ENCODE results near the gene DENND5B.

Gene DENND5B

GRCh38 chr12:31491241-31491794 is 99.6 kb downstream of the DENND5B start:
- Histone ChIP-seq H3K4me3 (replicated peaks; ENCODE audit: insufficient read depth, low read length) (no peak overlapping the region), H3K27me3 (ENCODE audit: insufficient read depth, poor library complexity, severe bottlenecking) (no peaks in the 10 kb centered on the region), H3K27ac (replicated peaks) (no peak overlapping the region)
- DNase-seq (ENCODE audit: low read depth in 1 of 2, low spot score in 1 of 2): no peak
- no peak for TF ChIP-seq GABPA (IDR thresholded peaks at IDR 0.05; ENCODE audit: low read depth)

DNA sequence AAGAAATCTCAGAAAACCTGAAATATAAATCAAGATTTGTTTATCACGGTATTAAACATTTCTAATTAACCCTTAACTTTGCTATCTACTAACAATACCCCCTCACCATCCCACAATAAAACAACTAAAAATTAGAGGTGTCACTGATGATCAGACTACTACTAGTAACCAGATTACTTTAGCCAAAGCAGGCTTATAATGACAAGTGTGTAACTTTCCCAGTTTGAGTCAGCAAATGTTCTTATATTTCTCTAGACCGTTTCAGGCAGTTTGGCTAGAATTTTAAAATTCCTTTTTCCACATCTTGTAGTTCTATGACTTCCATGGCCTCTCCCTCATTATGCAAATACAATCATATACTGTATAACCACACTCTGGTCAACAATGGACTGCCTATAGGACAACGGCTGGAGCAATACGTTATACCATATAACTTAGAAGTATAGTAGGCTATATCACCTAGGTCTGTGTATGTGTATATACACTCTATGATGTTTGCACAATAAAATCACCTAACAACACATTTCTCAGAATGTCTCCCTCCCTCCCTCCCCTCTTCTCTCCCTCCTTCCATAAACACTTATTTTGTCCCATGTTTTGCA is 102.1 kb downstream of the DENND5B start:
- no peak for TF ChIP-seq POLR2AphosphoS5 (IDR thresholded peaks at IDR 0.05; ENCODE audit: low read depth)
- TF ChIP-seq GABPA (IDR thresholded peaks at IDR 0.05; ENCODE audit: low read depth): no peak
- TF ChIP-seq, protein P1, sequence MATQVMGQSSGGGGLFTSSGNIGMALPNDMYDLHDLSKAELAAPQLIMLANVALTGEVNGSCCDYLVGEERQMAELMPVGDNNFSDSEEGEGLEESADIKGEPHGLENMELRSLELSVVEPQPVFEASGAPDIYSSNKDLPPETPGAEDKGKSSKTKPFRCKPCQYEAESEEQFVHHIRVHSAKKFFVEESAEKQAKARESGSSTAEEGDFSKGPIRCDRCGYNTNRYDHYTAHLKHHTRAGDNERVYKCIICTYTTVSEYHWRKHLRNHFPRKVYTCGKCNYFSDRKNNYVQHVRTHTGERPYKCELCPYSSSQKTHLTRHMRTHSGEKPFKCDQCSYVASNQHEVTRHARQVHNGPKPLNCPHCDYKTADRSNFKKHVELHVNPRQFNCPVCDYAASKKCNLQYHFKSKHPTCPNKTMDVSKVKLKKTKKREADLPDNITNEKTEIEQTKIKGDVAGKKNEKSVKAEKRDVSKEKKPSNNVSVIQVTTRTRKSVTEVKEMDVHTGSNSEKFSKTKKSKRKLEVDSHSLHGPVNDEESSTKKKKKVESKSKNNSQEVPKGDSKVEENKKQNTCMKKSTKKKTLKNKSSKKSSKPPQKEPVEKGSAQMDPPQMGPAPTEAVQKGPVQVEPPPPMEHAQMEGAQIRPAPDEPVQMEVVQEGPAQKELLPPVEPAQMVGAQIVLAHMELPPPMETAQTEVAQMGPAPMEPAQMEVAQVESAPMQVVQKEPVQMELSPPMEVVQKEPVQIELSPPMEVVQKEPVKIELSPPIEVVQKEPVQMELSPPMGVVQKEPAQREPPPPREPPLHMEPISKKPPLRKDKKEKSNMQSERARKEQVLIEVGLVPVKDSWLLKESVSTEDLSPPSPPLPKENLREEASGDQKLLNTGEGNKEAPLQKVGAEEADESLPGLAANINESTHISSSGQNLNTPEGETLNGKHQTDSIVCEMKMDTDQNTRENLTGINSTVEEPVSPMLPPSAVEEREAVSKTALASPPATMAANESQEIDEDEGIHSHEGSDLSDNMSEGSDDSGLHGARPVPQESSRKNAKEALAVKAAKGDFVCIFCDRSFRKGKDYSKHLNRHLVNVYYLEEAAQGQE (IDR thresholded peaks at IDR 0.05; ENCODE audit: insufficient replicate concordance, low read depth): no peak
- no peak for TF ChIP-seq SPI1 (IDR thresholded peaks at IDR 0.05; ENCODE audit: borderline replicate concordance, low read depth)
- TF ChIP-seq, protein P2, sequence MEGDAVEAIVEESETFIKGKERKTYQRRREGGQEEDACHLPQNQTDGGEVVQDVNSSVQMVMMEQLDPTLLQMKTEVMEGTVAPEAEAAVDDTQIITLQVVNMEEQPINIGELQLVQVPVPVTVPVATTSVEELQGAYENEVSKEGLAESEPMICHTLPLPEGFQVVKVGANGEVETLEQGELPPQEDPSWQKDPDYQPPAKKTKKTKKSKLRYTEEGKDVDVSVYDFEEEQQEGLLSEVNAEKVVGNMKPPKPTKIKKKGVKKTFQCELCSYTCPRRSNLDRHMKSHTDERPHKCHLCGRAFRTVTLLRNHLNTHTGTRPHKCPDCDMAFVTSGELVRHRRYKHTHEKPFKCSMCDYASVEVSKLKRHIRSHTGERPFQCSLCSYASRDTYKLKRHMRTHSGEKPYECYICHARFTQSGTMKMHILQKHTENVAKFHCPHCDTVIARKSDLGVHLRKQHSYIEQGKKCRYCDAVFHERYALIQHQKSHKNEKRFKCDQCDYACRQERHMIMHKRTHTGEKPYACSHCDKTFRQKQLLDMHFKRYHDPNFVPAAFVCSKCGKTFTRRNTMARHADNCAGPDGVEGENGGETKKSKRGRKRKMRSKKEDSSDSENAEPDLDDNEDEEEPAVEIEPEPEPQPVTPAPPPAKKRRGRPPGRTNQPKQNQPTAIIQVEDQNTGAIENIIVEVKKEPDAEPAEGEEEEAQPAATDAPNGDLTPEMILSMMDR (IDR thresholded peaks at IDR 0.05; ENCODE audit: insufficient read depth, low read length): no peak
- no peak overlapping the region for H3K4me3 ChIP-seq (replicated peaks; ENCODE audit: insufficient read depth, low read length)
- H3K27ac ChIP-seq (replicated peaks): no peak overlapping the region
- no peaks in the 10 kb centered on the region for H3K27me3 ChIP-seq (ENCODE audit: insufficient read depth, poor library complexity, severe bottlenecking)
- DNase-seq (ENCODE audit: low read depth in 1 of 2, low spot score in 1 of 2): no peak

DNA sequence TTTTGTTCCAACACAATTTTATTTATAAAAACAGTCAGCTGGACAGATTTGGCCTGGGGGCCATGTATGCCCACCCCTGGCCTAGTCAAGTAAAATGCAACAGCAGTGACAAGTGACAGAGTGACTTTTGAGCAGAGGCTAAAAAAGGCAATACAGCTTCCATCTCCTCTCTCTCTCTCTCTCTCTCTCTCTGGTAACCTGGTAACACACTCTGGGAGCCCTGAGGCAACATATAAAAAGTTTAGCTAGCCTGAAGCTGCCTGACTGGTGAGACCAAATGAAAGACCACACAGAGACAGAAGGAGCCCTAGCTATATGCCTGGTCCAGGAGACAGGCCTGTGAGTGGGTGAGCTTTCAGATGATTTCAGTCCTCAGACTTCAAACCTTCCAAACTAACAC is 105.4 kb downstream of the DENND5B start:
- no peak for DNase-seq (ENCODE audit: low read depth in 1 of 2, low spot score in 1 of 2)
- H3K4me3 ChIP-seq (replicated peaks; ENCODE audit: insufficient read depth, low read length): no peak overlapping the region
- H3K27me3 ChIP-seq (ENCODE audit: insufficient read depth, poor library complexity, severe bottlenecking): no peaks in the 10 kb centered on the region
- no peak for TF ChIP-seq POLR2AphosphoS5 (IDR thresholded peaks at IDR 0.05; ENCODE audit: low read depth)
- no peak for TF ChIP-seq GABPA (IDR thresholded peaks at IDR 0.05; ENCODE audit: low read depth)
- TF ChIP-seq, protein P1 (IDR thresholded peaks at IDR 0.05; ENCODE audit: insufficient replicate concordance, low read depth): no peak
- TF ChIP-seq SPI1 (IDR thresholded peaks at IDR 0.05; ENCODE audit: borderline replicate concordance, low read depth): no peak
- TF ChIP-seq, protein P2 (IDR thresholded peaks at IDR 0.05; ENCODE audit: insufficient read depth, low read length): no peak
- no peak overlapping the region for H3K27ac ChIP-seq (replicated peaks)

DNA sequence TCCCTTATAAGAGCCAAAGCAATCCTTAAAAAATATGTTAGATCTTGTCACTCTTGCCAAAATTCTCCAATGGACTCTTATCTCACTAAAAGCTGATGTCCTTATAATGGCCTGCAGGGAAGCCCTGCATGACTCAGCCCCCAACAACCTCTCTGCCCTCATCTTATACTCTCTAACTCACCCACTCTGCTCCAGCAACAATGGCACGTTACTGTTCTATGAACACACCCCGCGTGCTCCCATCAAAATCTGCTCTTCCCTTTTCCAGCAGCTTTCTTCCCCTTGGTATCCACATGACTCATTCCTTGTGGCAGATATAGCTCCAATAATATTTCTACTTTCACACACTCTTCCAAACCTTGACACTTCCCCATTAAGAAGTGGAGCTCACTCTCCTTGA is 108.1 kb downstream of the DENND5B start:
- Histone ChIP-seq H3K4me3 (replicated peaks; ENCODE audit: insufficient read depth, low read length) (no peak overlapping the region), H3K27ac (replicated peaks) (no peak overlapping the region), H3K27me3 (ENCODE audit: insufficient read depth, poor library complexity, severe bottlenecking) (no peaks in the 10 kb centered on the region)
- DNase-seq (ENCODE audit: low read depth in 1 of 2, low spot score in 1 of 2): no peak
- TF ChIP-seq, protein P2 (IDR thresholded peaks at IDR 0.05; ENCODE audit: insufficient read depth, low read length): no peak
- TF ChIP-seq POLR2AphosphoS5 (IDR thresholded peaks at IDR 0.05; ENCODE audit: low read depth) (no peak), GABPA (IDR thresholded peaks at IDR 0.05; ENCODE audit: low read depth) (no peak), SPI1 (IDR thresholded peaks at IDR 0.05; ENCODE audit: borderline replicate concordance, low read depth) (no peak)
- TF ChIP-seq, protein P1 (IDR thresholded peaks at IDR 0.05; ENCODE audit: insufficient replicate concordance, low read depth): no peak
